GM12878 (cell line): ENCODE results near the gene REEP1. TPM values are rescaled to one million over a fixed set of nuclear protein-coding genes. Genes with fewer than 3 reads are reported as not detected.

Experiments used
- ATAC-seq: fragments of 200-7000 bp; cut with Tn5 transposase; 3 replicates; pipeline ENCODE4 v1.9.1; 2020; ENCODE audit warnings: mild to moderate bottlenecking, moderate library complexity
- BruUV-seq: library from RNA; stranded (reverse); fragments of 400-500 nt; replicated peaks from 2 replicates; lab custom pipeline; 2021; lab: Mats Ljungman, UMichigan
- CTCF ChIA-PET: fragments of 300-600 bp; sonication (Branson Sonifier 250); formaldehyde crosslinking; extraction: SDS; loops from one replicate; lab custom pipeline; 2021; ENCODE audit warnings: inconsistent platforms; lab: Yijun Ruan, JAX
- POLR2A ChIA-PET: fragments of 350-600 bp; formaldehyde crosslinking; extraction: SDS; loops from one replicate; lab custom pipeline; 2021; ENCODE audit warnings: inconsistent platforms; lab: Charles Lee
- RAD21 ChIA-PET: fragments of 300-600 bp; sonication (Branson Sonifier 250); formaldehyde crosslinking; loops from one replicate; lab custom pipeline; 2023; ENCODE audit warnings: antibody characterized with exemption; ENCODE audit not compliant: unreplicated experiment; lab: Charles Lee
- SMC1A ChIA-PET: fragments of 300-600 bp; sonication (Branson Sonifier 250); formaldehyde crosslinking; loops from one replicate; lab custom pipeline; 2023; ENCODE audit not compliant: unreplicated experiment, uncharacterized antibody; lab: Charles Lee
- DNase-seq: peaks from one replicate; pipeline ENCODE4 v3.0.0-alpha.2; 2011; ENCODE audit warnings: low read depth, low spot score
- FAIRE-seq: peaks from 3 replicates; lab custom pipeline; 2011; peaks lifted over from hg19 to GRCh38; lab: Jason Lieb, UNC
- H2AFZ ChIP-seq: 2 replicates; pipeline ENCODE4 v1.6.0; 2011; ENCODE audit warnings: low read depth, low read length, control low read depth; ENCODE audit not compliant: control insufficient read depth
- H3K27ac ChIP-seq: 2 replicates; pipeline ENCODE4 v1.5.1; 2011; ENCODE audit warnings: control low read depth; ENCODE audit not compliant: control insufficient read depth, insufficient read depth
- H3K27me3 ChIP-seq, 2 experiments: replicated peaks in 1 of 2; 2 replicates each; pipeline versions ENCODE4 v1.6.0 to v1.6.1; 2011; ENCODE audit warnings: low read length in 1 of 2; ENCODE audit not compliant: control insufficient read depth in 2 of 2, insufficient read depth in 2 of 2
- H3K36me3 ChIP-seq, 2 experiments: 2 replicates each; pipeline ENCODE4 v1.5.1; 2011; ENCODE audit warnings: low read length in 1 of 2; ENCODE audit not compliant: control insufficient read depth in 2 of 2, insufficient read depth in 2 of 2
- H3K4me1 ChIP-seq: 2 replicates; pipeline ENCODE4 v1.6.1; 2011; ENCODE audit warnings: mild to moderate bottlenecking, low read length, moderate library complexity, mixed read lengths; ENCODE audit not compliant: control insufficient read depth, insufficient read depth
- H3K4me2 ChIP-seq: 2 replicates; pipeline ENCODE4 v1.6.0; 2011; ENCODE audit warnings: control low read depth; ENCODE audit not compliant: control insufficient read depth, insufficient read depth
- H3K4me3 ChIP-seq: fragments of 200-600 bp; sonication (generic); 2 replicates; pipeline ENCODE4 v1.5.1; 2016
- H3K79me2 ChIP-seq: 2 replicates; pipeline ENCODE4 v1.6.0; 2011; ENCODE audit warnings: low read length; ENCODE audit not compliant: control insufficient read depth, insufficient read depth
- H3K9ac ChIP-seq: 2 replicates; pipeline ENCODE4 v1.8.0; 2011; ENCODE audit warnings: low read length, control low read depth, mixed read lengths; ENCODE audit not compliant: control insufficient read depth, insufficient read depth
- H3K9me3 ChIP-seq: replicated peaks from 3 replicates; pipeline ENCODE4 v1.5.1; 2011; ENCODE audit warnings: mild to moderate bottlenecking, low read length; ENCODE audit not compliant: control insufficient read depth, insufficient read depth
- H4K20me1 ChIP-seq: 2 replicates; pipeline ENCODE4 v1.6.0; 2011; ENCODE audit not compliant: control insufficient read depth, insufficient read depth
- BHLHE40 ChIP-seq, 2 experiments: fragments of 450-650 bp in 1 of 2; IDR thresholded peaks; 2 replicates each; pipeline ENCODE4 v1.6.1; 2011 to 2017; ENCODE audit warnings: low read depth in 2 of 2, borderline replicate concordance in 1 of 2, improper control_type of control experiment in 1 of 2, low read length in 1 of 2, mild to moderate bottlenecking in 1 of 2
- CBFB ChIP-seq: IDR thresholded peaks from 2 replicates; pipeline ENCODE4 v1.6.1; 2016; ENCODE audit warnings: antibody characterized with exemption, low read depth
- CUX1 ChIP-seq: IDR thresholded peaks from 2 replicates; pipeline ENCODE4 v1.6.1; 2012; ENCODE audit warnings: improper control_type of control experiment, low read depth, low read length; ENCODE audit not compliant: insufficient replicate concordance
- ESRRA ChIP-seq: IDR thresholded peaks from 2 replicates; pipeline ENCODE4 v1.6.1; 2012; ENCODE audit warnings: mild to moderate bottlenecking, low read length, improper control_type of control experiment
- KAT2A ChIP-seq: conservative IDR thresholded peaks from 2 replicates; pipeline ENCODE4 v1.6.1; 2011; ENCODE audit warnings: low read depth, low read length; ENCODE audit not compliant: control insufficient read depth
- NFYA ChIP-seq: IDR thresholded peaks from 2 replicates; pipeline ENCODE4 v1.6.1; 2011; ENCODE audit warnings: low read depth, mild to moderate bottlenecking, low read length, improper control_type of control experiment, borderline replicate concordance
- NFYB ChIP-seq: IDR thresholded peaks from 2 replicates; pipeline ENCODE4 v1.6.1; 2011; ENCODE audit warnings: low read depth, mild to moderate bottlenecking, low read length, improper control_type of control experiment, moderate library complexity; ENCODE audit not compliant: insufficient read depth
- PAX8 ChIP-seq: fragments of 450-650 bp; IDR thresholded peaks from 2 replicates; pipeline ENCODE4 v1.6.1; 2017; ENCODE audit warnings: mild to moderate bottlenecking, moderate library complexity
- SREBF2 ChIP-seq: IDR thresholded peaks from 2 replicates; pipeline ENCODE4 v1.6.1; 2012; ENCODE audit warnings: mild to moderate bottlenecking, low read length
- SRF ChIP-seq, 2 experiments: IDR thresholded peaks; 2 replicates each; pipeline ENCODE4 v1.6.1; 2011; ENCODE audit warnings: low read depth in 2 of 2, low read length in 2 of 2, mild to moderate bottlenecking in 1 of 2, moderate library complexity in 1 of 2
- STAT1 ChIP-seq: fragments of 450-650 bp; conservative IDR thresholded peaks from 2 replicates; pipeline ENCODE4 v1.6.1; 2014; ENCODE audit warnings: antibody characterized with exemption, mild to moderate bottlenecking
- STAT3 ChIP-seq: IDR thresholded peaks from 2 replicates; pipeline ENCODE4 v1.6.1; 2011; ENCODE audit warnings: low read depth, low read length, improper control_type of control experiment
- SUZ12 ChIP-seq: fragments of 200-600 bp; sonication (generic); IDR thresholded peaks from one replicate; pipeline ENCODE4 v1.6.1; 2018; ENCODE audit warnings: antibody characterized with exemption, mild to moderate bottlenecking; ENCODE audit not compliant: unreplicated experiment
- WGBS: methylation state at CpG from one replicate; pipeline ENCODE4 v1.1.6; 2016; ENCODE audit warnings: low lambda C conversion rate; ENCODE audit not compliant: insufficient replicate concordance, insufficient coverage; ENCODE audit errors: missing lambda C conversion rate; 5-methylcytosine and 5-hydroxymethylcytosine counted together
- in situ Hi-C: fragments of 300-500 bp; cut with MboI; formaldehyde crosslinking; loops from 9 replicates; pipeline ENCODE4 v1.14.3; 2018; ENCODE audit warnings: mixed read lengths
- intact Hi-C: fragments of 100-400 bp; cut with micrococcal nuclease; formaldehyde crosslinking; loops from one replicate; pipeline ENCODE4 v1.14.2; 2022; ENCODE audit not compliant: unreplicated experiment
- polyA plus RNA-seq, 11 experiments: library from polyadenylated mRNA; depleted of rRNA in 4 of 11; unstranded in 6 of 11; stranded (reverse) in 5 of 11; fragments of >200 nt; fragmentation: Nextera tagmentation in 4 of 11; fragmentation: Illumina TruSeq in 1 of 11; extraction: Ambion mirVana in 4 of 11; extraction: Trizol in 1 of 11; gene quantifications; 1 replicate in 1 of 11; 2 replicates in 10 of 11; pipeline versions ENCODE4 v1.2.1 to v1.2.3, GENCODE V29; 2011 to 2016; ENCODE audit warnings: inconsistent platforms in 2 of 11, missing spikeins in 2 of 11, low read depth in 1 of 11
- total RNA-seq, 4 experiments: library from RNA; depleted of rRNA in 3 of 4; stranded (reverse); fragments of >200 nt in 3 of 4; fragmentation: Illumina TruSeq in 1 of 4; extraction: Trizol in 1 of 4; gene quantifications; 2 replicates each; pipeline versions ENCODE4 v1.2.1 to v1.2.3, GENCODE V29; 2013 to 2021
- TF ChIP-seq, protein P1 (sequence below): fragments of 450-650 bp; IDR thresholded peaks from 2 replicates; pipeline ENCODE4 v1.6.1; 2018; ENCODE audit warnings: mild to moderate bottlenecking, low read depth, moderate library complexity; ENCODE audit not compliant: partially characterized antibody

REEP1 gene
- total and polyA plus RNA-seq, 10 of the 15 experiments (the other 5 are each of a cell fraction or from before 2014, with no cell fraction given) = 0.02 to 0.30 (median 0.09) TPM; not detected in 1

- ChIA-PET RAD21 (interaction anchor here (1.3 to 12.9 kb wide), 2 partner anchors 80 to 81 kb away, joined by 4 to 181 read pairs; no protein-coding TSS in a partner anchor), CTCF (interaction anchor here (0.6 to 12.3 kb wide), 3 partner anchors 10 to 79 kb away, joined by 3 to 278 read pairs (median 4); no protein-coding TSS in a partner anchor), POLR2A (interaction anchor here (0.6 kb wide), 1 partner anchor 88 kb away, joined by 7 read pairs; no protein-coding TSS in a partner anchor), SMC1A (interaction anchor here (0.5 to 3.2 kb wide), 5 partner anchors 10 to 156 kb away, joined by 3 to 13 read pairs (median 3); no protein-coding TSS in a partner anchor)
- no peak for ATAC-seq
- DNase-seq = no peak
- peaks cover 0 to 2% of the 10 kb centered on the region in 2 experiments; a peak in 1 of 4 replicates for H3K27me3 ChIP-seq
- in situ Hi-C loops = no loop called here
- no peaks in the 10 kb centered on the region for H4K20me1 ChIP-seq
- H3K27ac ChIP-seq = no peak overlapping the region
- H3K9me3 ChIP-seq = no peaks in the 10 kb centered on the region
- no peaks in the 10 kb centered on the region for H3K36me3 ChIP-seq
- no peak overlapping the region for H3K4me3 ChIP-seq
- no peaks in the 10 kb centered on the region for H3K4me1 ChIP-seq
- H3K9ac ChIP-seq = no peak overlapping the region
- no peaks in the 10 kb centered on the region for H3K79me2 ChIP-seq
- no TSS peak for BruUV-seq
- intact Hi-C loops = loop anchor here (5.0 kb wide), 1 partner anchor 65 kb away; no protein-coding TSS in a partner anchor
- H3K4me2 ChIP-seq = no peak overlapping the region
- no peak for FAIRE-seq
- 24% methylated on average over 1 of the region's 1 CpG for WGBS
- no peak overlapping the region for H2AFZ ChIP-seq
- TF ChIP-seq, protein P1, sequence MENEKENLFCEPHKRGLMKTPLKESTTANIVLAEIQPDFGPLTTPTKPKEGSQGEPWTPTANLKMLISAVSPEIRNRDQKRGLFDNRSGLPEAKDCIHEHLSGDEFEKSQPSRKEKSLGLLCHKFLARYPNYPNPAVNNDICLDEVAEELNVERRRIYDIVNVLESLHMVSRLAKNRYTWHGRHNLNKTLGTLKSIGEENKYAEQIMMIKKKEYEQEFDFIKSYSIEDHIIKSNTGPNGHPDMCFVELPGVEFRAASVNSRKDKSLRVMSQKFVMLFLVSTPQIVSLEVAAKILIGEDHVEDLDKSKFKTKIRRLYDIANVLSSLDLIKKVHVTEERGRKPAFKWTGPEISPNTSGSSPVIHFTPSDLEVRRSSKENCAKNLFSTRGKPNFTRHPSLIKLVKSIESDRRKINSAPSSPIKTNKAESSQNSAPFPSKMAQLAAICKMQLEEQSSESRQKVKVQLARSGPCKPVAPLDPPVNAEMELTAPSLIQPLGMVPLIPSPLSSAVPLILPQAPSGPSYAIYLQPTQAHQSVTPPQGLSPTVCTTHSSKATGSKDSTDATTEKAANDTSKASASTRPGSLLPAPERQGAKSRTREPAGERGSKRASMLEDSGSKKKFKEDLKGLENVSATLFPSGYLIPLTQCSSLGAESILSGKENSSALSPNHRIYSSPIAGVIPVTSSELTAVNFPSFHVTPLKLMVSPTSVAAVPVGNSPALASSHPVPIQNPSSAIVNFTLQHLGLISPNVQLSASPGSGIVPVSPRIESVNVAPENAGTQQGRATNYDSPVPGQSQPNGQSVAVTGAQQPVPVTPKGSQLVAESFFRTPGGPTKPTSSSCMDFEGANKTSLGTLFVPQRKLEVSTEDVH = no peak
- TF ChIP-seq STAT1 (no peak), STAT3 (no peak), ESRRA (no peak), CUX1 (no peak), NFYB (no peak), KAT2A (no peak), NFYA (no peak), SUZ12 (no peak), SREBF2 (no peak), SRF (IDR thresholded peaks at IDR 0.05; ENCODE audit: low read depth in 2 of 2, low read length in 2 of 2) (no peak), CBFB (no peak), PAX8 (no peak), BHLHE40 (IDR thresholded peaks at IDR 0.05; ENCODE audit: borderline replicate concordance in 1 of 2, low read depth in 2 of 2, low read length in 1 of 2) (no peak)
These were observed 35.1 kb downstream of the REEP1 start for GRCh38 chr2:86302320-86302719.
